ENCODE data around the gene NPTX1.

The NPTX1 gene

GRCh38 chr17:80459234-80459633 lies 17.2 kb downstream of the NPTX1 start:
- no peak for TF ChIP-seq CTCF (IDR thresholded peaks at IDR 0.05)
- no peak overlapping the region for H3K4me3 ChIP-seq
- no peak overlapping the region for H3K27ac ChIP-seq
- DNase-seq (ENCODE audit: low spot score), result no peak

GRCh38 chr17:80458016-80458415 lies 18.4 kb downstream of the NPTX1 start:
- no peak for TF ChIP-seq CTCF (IDR thresholded peaks at IDR 0.05)
- H3K27ac ChIP-seq, result no peak overlapping the region
- no peak for DNase-seq (ENCODE audit: low spot score)
- no peak overlapping the region for H3K4me3 ChIP-seq

- Histone ChIP-seq H3K4me3 (no peak overlapping the region), H3K27ac (no peak overlapping the region)
- DNase-seq (ENCODE audit: low spot score), result no peak
Observed at GRCh38 chr17:80457236-80457856, 19.1 kb downstream of the NPTX1 start.

DNA sequence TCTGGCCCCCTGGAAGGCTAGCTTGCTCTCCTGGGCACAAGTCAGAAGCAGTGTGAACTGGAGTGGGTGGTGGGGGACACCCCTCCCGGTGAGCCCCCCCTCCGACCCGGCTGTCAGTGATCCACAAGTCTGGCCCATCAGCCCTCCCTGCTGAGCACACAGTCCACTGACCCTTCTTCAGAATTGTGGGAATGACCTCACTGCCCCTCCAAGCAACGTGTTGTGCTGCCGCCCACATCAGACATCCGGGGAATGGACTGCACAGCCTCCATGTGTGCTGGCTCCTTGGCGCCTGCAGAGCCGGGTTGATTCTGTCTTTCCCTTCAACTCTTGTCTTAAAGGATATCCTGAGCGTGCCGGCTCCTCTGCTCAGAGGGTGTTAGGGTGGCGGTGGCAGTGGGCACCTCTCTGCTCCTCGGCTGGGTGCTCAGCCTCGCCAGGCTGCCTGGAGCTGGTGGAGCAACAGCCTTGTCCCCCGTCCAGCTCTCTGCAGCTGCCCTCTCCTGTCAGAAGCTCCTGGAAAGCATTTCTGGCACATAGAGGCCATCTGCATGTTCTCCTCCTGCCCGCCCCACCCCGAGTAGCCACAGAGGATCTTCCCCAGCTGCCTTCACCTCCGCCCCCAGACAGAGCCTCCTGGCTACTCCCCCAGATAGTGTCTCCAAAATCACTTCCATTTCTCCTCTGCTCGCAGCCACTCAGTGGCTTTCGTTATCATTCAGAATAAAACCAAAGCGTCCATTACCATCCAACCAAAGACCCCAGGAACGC lies 19.8 kb downstream of the NPTX1 start:
- no peak for TF ChIP-seq CTCF (IDR thresholded peaks at IDR 0.05)
- Histone ChIP-seq H3K27ac (peak overlapping the region in 1 of 2 donors; percentile 10), H3K4me3 (no peak overlapping the region)
- no peak for DNase-seq (ENCODE audit: low spot score)

More at GRCh38 chr17:80457236-80457856, 19.1 kb downstream of the NPTX1 start:
- no peak for TF ChIP-seq CTCF (IDR thresholded peaks at IDR 0.05)

- Histone ChIP-seq H3K4me3 (no peak overlapping the region), H3K27ac (peak overlapping the region; percentile 10 to 87)
- DNase-seq (ENCODE audit: low spot score), result no peak
- TF ChIP-seq CTCF (IDR thresholded peaks at IDR 0.05), result no peak
Observed at GRCh38 chr17:80455784-80456183, 20.6 kb downstream of the NPTX1 start.

GRCh38 chr17:80455336-80455710 lies 21.1 kb downstream of the NPTX1 start:
- no peak for DNase-seq (ENCODE audit: low spot score)
- Histone ChIP-seq H3K27ac (peak overlapping the region; percentile 87 to 94), H3K4me3 (peak overlapping the region; percentile 71)
- TF ChIP-seq CTCF (IDR thresholded peaks at IDR 0.05), result no peak

Data from coronary artery (tissue), 2 donors.